ENCODE results near the gene PHF19. TPM values are rescaled to one million over a fixed set of nuclear protein-coding genes. Genes with fewer than 3 reads are reported as not detected.

PHF19 gene
- total and polyA plus RNA-seq, 2 of the 8 experiments (the other 6 are each of a cell fraction or from before 2014, with no cell fraction given): 28.2 to 31.8 TPM

DNA sequence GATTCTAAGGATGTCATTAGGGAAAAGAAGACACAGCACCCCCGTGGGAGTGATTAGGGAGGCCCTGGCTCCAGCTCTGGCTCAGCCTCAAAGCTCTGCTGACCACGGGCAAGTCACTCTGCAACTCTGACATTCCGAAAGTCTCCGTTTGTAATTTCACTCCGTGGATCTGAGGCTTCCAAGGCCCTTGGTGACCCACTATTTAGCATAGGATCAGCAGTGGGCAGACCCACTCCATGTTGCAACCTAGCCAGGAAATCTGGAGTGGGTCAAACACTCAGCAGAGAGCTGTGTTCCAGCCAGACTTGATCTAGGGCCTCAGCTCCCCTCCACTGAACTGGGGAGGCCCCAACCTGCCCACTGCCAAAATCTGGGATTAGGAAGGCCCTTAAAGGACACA, 11.8 kb downstream of the PHF19 start:
- H3K79me2 ChIP-seq (ENCODE audit: control insufficient read depth in 1 of 2, insufficient read depth in 2 of 2, low read length in 2 of 2): no peaks in the 10 kb centered on the region
- peaks cover 0 to 12% (median 5%) of the 10 kb centered on the region in 4 experiments; a peak in 6 of 7 replicates for H3K4me1 ChIP-seq (replicated peaks in 1 of 4; ENCODE audit: control insufficient read depth in 3 of 4, insufficient read depth in 4 of 4, low read length in 3 of 4)
- H2AFZ ChIP-seq (ENCODE audit: low read length): no peak overlapping the region
- H3K14ac ChIP-seq (ENCODE audit: insufficient read length): no peak overlapping the region
- H4K8ac ChIP-seq (ENCODE audit: extremely low read depth, insufficient read depth, low read length): no peak overlapping the region
- H3K23ac ChIP-seq (ENCODE audit: insufficient read length): no peak overlapping the region
- no peak overlapping the region for H3K4me2 ChIP-seq (ENCODE audit: insufficient read depth in 1 of 2, low read depth in 2 of 2, low read length in 2 of 2)
- ChIA-PET CTCF (ENCODE audit: partially characterized antibody) (interaction anchor here (0.8 to 10.5 kb wide), 8 partner anchors 10 to 136 kb away, joined by 3 to 108 read pairs (median 6); partner anchors contain the start of gene PSMD5), POLR2A (ENCODE audit: partially characterized antibody) (interaction anchor here (0.9 to 8.4 kb wide), 4 partner anchors 10 to 35 kb away, joined by 3 to 61 read pairs (median 4); no protein-coding TSS in a partner anchor)
- H3K18ac ChIP-seq (ENCODE audit: extremely low read depth, low read length): no peak overlapping the region
- H3K23me2 ChIP-seq (ENCODE audit: low read depth, low read length): no peaks in the 10 kb centered on the region
- DNase-seq (ENCODE audit: low read depth in 1 of 2, low spot score in 2 of 2) (no peak), FAIRE-seq (no peak)
- no peak overlapping the region for H4K5ac ChIP-seq (ENCODE audit: insufficient read length, low read depth, low read length)
- H3K79me1 ChIP-seq (ENCODE audit: low read depth, low read length): no peaks in the 10 kb centered on the region
- no peak overlapping the region for H3K4ac ChIP-seq (replicated peaks; ENCODE audit: insufficient read length, low read depth, low read length)
- no peaks in the 10 kb centered on the region for H4K20me1 ChIP-seq (replicated peaks in 1 of 2; ENCODE audit: control insufficient read depth in 1 of 2, insufficient read depth in 2 of 2, low read length in 2 of 2)
- H4K91ac ChIP-seq (replicated peaks; ENCODE audit: insufficient read length, low read length): no peak overlapping the region
- no peaks in the 10 kb centered on the region for H3K9me3 ChIP-seq (ENCODE audit: insufficient read depth in 2 of 2, low read depth in 1 of 2, low read length in 1 of 2)
- WGBS, 2 experiments (ENCODE audit: extremely low coverage in 1 of 2, insufficient coverage in 1 of 2, insufficient read length in 1 of 2, insufficient replicate concordance in 2 of 2, low coverage in 1 of 2, low lambda C conversion rate in 2 of 2, missing lambda C conversion rate in 1 of 2): 79% methylated on average over 5 of the region's 5 CpGs; no CpG with 5 or more reads in 1 of the 2 experiments
- no peak overlapping the region for H3K27ac ChIP-seq (ENCODE audit: low read depth, low read length)
- H2BK120ac ChIP-seq (replicated peaks; ENCODE audit: low read depth, low read length): no peak overlapping the region
- peaks cover 0 to 11% (median 5%) of the 10 kb centered on the region in 4 experiments; a peak in 5 of 8 replicates for H3K36me3 ChIP-seq (ENCODE audit: control insufficient read depth in 2 of 4, insufficient read depth in 4 of 4, low read length in 3 of 4)
- H2BK5ac ChIP-seq (ENCODE audit: low read depth, low read length): no peak overlapping the region
- no peak overlapping the region for H2AK5ac ChIP-seq (ENCODE audit: low read depth, low read length)
- H2BK15ac ChIP-seq (ENCODE audit: low read length): no peak overlapping the region
- no peak overlapping the region for H2BK12ac ChIP-seq (ENCODE audit: low read depth, low read length)
- no peak overlapping the region for H3K9ac ChIP-seq (replicated peaks in 1 of 4; ENCODE audit: extremely low read depth in 1 of 4, low read depth in 3 of 4, low read length in 3 of 4)
- no peaks in the 10 kb centered on the region; a peak in 2 of 7 replicates for H3K27me3 ChIP-seq (replicated peaks in 1 of 4; ENCODE audit: control insufficient read depth in 3 of 4, extremely low read depth in 1 of 4, insufficient read depth in 3 of 4, low read length in 3 of 4)
- no peak overlapping the region for H2BK20ac ChIP-seq (ENCODE audit: low read length)
- no peak overlapping the region for H3K4me3 ChIP-seq (ENCODE audit: extremely low read depth in 1 of 4, insufficient read depth in 2 of 4, low read depth in 3 of 4, low read length in 4 of 4)
- H3K56ac ChIP-seq (replicated peaks; ENCODE audit: insufficient read length, low read depth, low read length): no peak overlapping the region
- no peak for TF ChIP-seq CBX5 (IDR thresholded peaks at IDR 0.05; ENCODE audit: low read depth, low read length)
- TF ChIP-seq YY1 (IDR thresholded peaks at IDR 0.05; ENCODE audit: low read depth, low read length): no peak
